HepG2 (cell line): ENCODE data around the gene NUCB1. TPM values are rescaled to one million over a fixed set of nuclear protein-coding genes. Genes with fewer than 3 reads are reported as not detected.

Source experiments
- CEBPB ChIP-seq: IDR thresholded peaks from 2 replicates; pipeline ENCODE4 v1.6.1; 2011; ENCODE audit warnings: low read depth, low read length, improper control_type of control experiment, borderline replicate concordance
- CERS6 ChIP-seq: sonication (generic); formaldehyde crosslinking; IDR thresholded peaks from 2 replicates; pipeline ENCODE4 v1.5.0; 2020; ENCODE audit warnings: missing genetic modification reagents
- E2F5 ChIP-seq: sonication (generic); formaldehyde crosslinking; conservative IDR thresholded peaks from 2 replicates; pipeline ENCODE4 v1.4.0; 2020; ENCODE audit warnings: missing genetic modification reagents
- FOSL2 ChIP-seq: sonication (generic); formaldehyde crosslinking; IDR thresholded peaks from 2 replicates; pipeline ENCODE4 v1.4.0; 2020; ENCODE audit warnings: missing genetic modification reagents
- HNF1A ChIP-seq, 2 experiments: sonication (generic) in 1 of 2; formaldehyde crosslinking in 1 of 2; IDR thresholded peaks; 2 replicates each; pipeline versions ENCODE4 v1.4.0 to v1.6.1; 2016 to 2020; ENCODE audit warnings: borderline replicate concordance in 1 of 2, low read depth in 1 of 2, mild to moderate bottlenecking in 1 of 2, missing genetic modification reagents in 1 of 2
- ISL2 ChIP-seq: sonication (generic); formaldehyde crosslinking; IDR thresholded peaks from 2 replicates; pipeline ENCODE4 v1.5.0; 2020; ENCODE audit warnings: missing genetic modification reagents
- ISX ChIP-seq: sonication (generic); formaldehyde crosslinking; conservative IDR thresholded peaks from 2 replicates; pipeline ENCODE4 v1.5.0; 2020; ENCODE audit warnings: missing genetic modification reagents
- NFYB ChIP-seq: sonication (generic); formaldehyde crosslinking; IDR thresholded peaks from 2 replicates; pipeline ENCODE4 v1.4.0; 2020; ENCODE audit warnings: missing genetic modification reagents
- RBM22 ChIP-seq: fragments of 200-400 bp; formaldehyde crosslinking; optimal IDR thresholded peaks from 2 replicates; pipeline ENCODE3; 2017; ENCODE audit warnings: mild to moderate bottlenecking, low read length, moderate library complexity
- SCMH1 ChIP-seq: sonication (generic); formaldehyde crosslinking; IDR thresholded peaks from 2 replicates; pipeline ENCODE4 v1.9.0; 2021; ENCODE audit warnings: missing genetic modification reagents, mild to moderate bottlenecking, borderline replicate concordance
- SMYD3 ChIP-seq: sonication (generic); formaldehyde crosslinking; IDR thresholded peaks from 2 replicates; pipeline ENCODE4 v1.8.1; 2023; ENCODE audit warnings: mild to moderate bottlenecking, missing genetic modification reagents
- SRSF1 ChIP-seq: fragments of 200-400 bp; formaldehyde crosslinking; optimal IDR thresholded peaks from 2 replicates; pipeline ENCODE3; 2017; ENCODE audit warnings: mild to moderate bottlenecking, low read depth, low read length, moderate library complexity
- TERF1 ChIP-seq: sonication (generic); formaldehyde crosslinking; IDR thresholded peaks from 2 replicates; pipeline ENCODE4 v1.8.0; 2022; ENCODE audit warnings: mild to moderate bottlenecking, missing genetic modification reagents, moderate library complexity
- THYN1 ChIP-seq: sonication (generic); formaldehyde crosslinking; IDR thresholded peaks from 2 replicates; pipeline ENCODE4 v1.8.1; 2023; ENCODE audit warnings: low read depth, mild to moderate bottlenecking, moderate library complexity, missing genetic modification reagents, borderline replicate concordance
- ZBTB39 ChIP-seq: sonication (generic); formaldehyde crosslinking; IDR thresholded peaks from 2 replicates; pipeline ENCODE4 v1.5.0; 2020; ENCODE audit warnings: missing genetic modification reagents
- ZNF362 ChIP-seq: sonication (generic); formaldehyde crosslinking; IDR thresholded peaks from 2 replicates; pipeline ENCODE4 v1.4.0; 2020; ENCODE audit warnings: missing genetic modification reagents, mild to moderate bottlenecking, borderline replicate concordance
- ZNF543 ChIP-seq: sonication (generic); formaldehyde crosslinking; IDR thresholded peaks from 2 replicates; pipeline ENCODE4 v1.4.0; 2020; ENCODE audit warnings: mild to moderate bottlenecking, missing genetic modification reagents
- polyA plus RNA-seq, 8 experiments: library from polyadenylated mRNA; depleted of rRNA in 3 of 8; stranded (reverse) in 7 of 8; unstranded in 1 of 8; fragments of >200 nt; fragmentation: Illumina TruSeq in 4 of 8; extraction: Trizol in 4 of 8; gene quantifications; 2 replicates each; pipeline versions ENCODE4 v1.2.1 to v1.2.3, GENCODE V29; 2011 to 2016; ENCODE audit warnings: low read depth in 4 of 8, missing spikeins in 1 of 8, mixed read lengths in 1 of 8; ENCODE audit not compliant: insufficient read depth in 1 of 8
- total RNA-seq, 5 experiments: library from RNA; depleted of rRNA; stranded (reverse); fragments of >200 nt; fragmentation: Illumina TruSeq; extraction: Trizol; gene quantifications; 2 replicates each; pipeline ENCODE4 v1.2.3, GENCODE V29; 2016; ENCODE audit warnings: low read depth in 1 of 5

NUCB1 gene
- total and polyA plus RNA-seq, 2 of the 13 experiments (the other 11 are each of a cell fraction or from before 2014, with no cell fraction given) = 82.3 to 106 TPM

- TF ChIP-seq HNF1A (IDR thresholded peaks at IDR 0.05; ENCODE audit: low read depth) (0 out of 2 replicates have a peak, but pooled peaks have one; percentile 11), HNF1A (CRISPR knock-in tag; IDR thresholded peaks at IDR 0.05; ENCODE audit: borderline replicate concordance) (peak; percentile 71; the same call in 1 of the 2 replicates), THYN1 (CRISPR knock-in tag) (no peak), ZBTB39 (CRISPR knock-in tag) (no peak), CEBPB (peak; percentile 85), ISX (peak; percentile 89; the same call in 1 of the 2 replicates), ZNF362 (no peak), TERF1 (no peak), FOSL2 (CRISPR knock-in tag) (peak; percentile 52), ZNF543 (CRISPR knock-in tag) (0 out of 2 replicates have a peak, but pooled peaks have one; percentile 18), SRSF1 (peak; percentile 85), ISL2 (CRISPR knock-in tag) (peak; percentile 76; the same call in 1 of the 2 replicates), RBM22 (peak; percentile 96), SMYD3 (CRISPR knock-in tag) (peak; percentile 30; the same call in 1 of the 2 replicates), CERS6 (CRISPR knock-in tag) (no peak), SCMH1 (no peak), NFYB (CRISPR knock-in tag) (peak; percentile 87), E2F5 (CRISPR knock-in tag) (peak; percentile 68; the same call in 1 of the 2 replicates)
These were observed 65.1 kb downstream of the NUCB1 start, which contains the start of gene FTL (continued) for GRCh38 chr19:48965040-48965805.
